ENCODE results near the gene STRN3. TPM values are rescaled to one million over a fixed set of nuclear protein-coding genes. Genes with fewer than 3 reads are reported as not detected.

Gene STRN3
- total RNA-seq, 1 experiment from 2014 or later, result 52.1 TPM

DNA sequence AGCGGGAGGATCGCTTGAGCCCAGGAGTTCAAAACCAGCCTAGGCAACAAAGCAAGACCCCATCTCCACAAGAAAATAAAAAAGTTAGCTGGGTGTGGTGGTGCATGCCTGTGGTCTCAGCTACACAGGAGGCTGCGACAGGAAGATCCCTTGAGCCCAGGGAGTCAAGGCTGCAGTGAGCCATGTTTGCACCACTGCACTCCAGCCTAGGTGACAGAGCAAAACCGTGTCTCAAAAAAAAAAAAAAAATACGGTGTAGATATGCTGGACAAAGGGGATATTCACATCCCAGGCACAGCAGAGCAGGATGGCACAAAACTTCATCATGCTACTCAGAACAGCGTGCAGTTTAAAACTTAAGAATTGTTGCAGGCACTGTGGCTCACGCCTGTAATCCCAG lies 24.8 kb upstream of the STRN3 start:
- H2BK15ac ChIP-seq (ENCODE audit: low read depth, low read length), result no peak overlapping the region
- no peaks in the 10 kb centered on the region for H3K4me1 Mint-ChIP-seq
- peak overlapping the region in 2 of 3 experiments; percentile 2 to 29; a peak in 3 of 7 replicates for H3K27ac Mint-ChIP-seq
- no peak overlapping the region for H3K27ac ChIP-seq (ENCODE audit: insufficient read length, low read depth, low read length)
- no peak overlapping the region for H3K4ac ChIP-seq (ENCODE audit: low read depth, low read length)
- no peak overlapping the region for H3K23ac ChIP-seq (ENCODE audit: insufficient read length, low read depth, low read length)
- H3K4me2 ChIP-seq (ENCODE audit: insufficient read depth, insufficient read length, low read length), result no peak overlapping the region
- no peaks in the 10 kb centered on the region for H3K4me1 ChIP-seq (ENCODE audit: insufficient read depth, low read length)
- no peak overlapping the region for H2BK20ac ChIP-seq (ENCODE audit: low read depth, low read length, poor library complexity, severe bottlenecking)
- H3K27me3 ChIP-seq (ENCODE audit: insufficient read depth, low read length), result no peaks in the 10 kb centered on the region
- H2BK5ac ChIP-seq (ENCODE audit: insufficient read length, low read length), result no peak overlapping the region
- no peak overlapping the region for H2BK12ac ChIP-seq (ENCODE audit: insufficient read length, low read depth, low read length)
- H3K9me3 Mint-ChIP-seq, result no peaks in the 10 kb centered on the region
- no peak overlapping the region for H2BK120ac ChIP-seq (ENCODE audit: low read depth, low read length, poor library complexity, severe bottlenecking)
- H3K36me3 Mint-ChIP-seq (ENCODE audit: insufficient read depth in 1 of 3, low read depth in 3 of 3), result peaks cover 0 to 4% (median 0%) of the 10 kb centered on the region in 3 experiments; a peak in 1 of 7 replicates
- H3K27me3 Mint-ChIP-seq (ENCODE audit: low read depth), result no peaks in the 10 kb centered on the region
- no peaks in the 10 kb centered on the region for H3K79me2 ChIP-seq (ENCODE audit: insufficient read depth, low read length)
- H3K4me3 Mint-ChIP-seq, result no peak overlapping the region
- TF ChIP-seq, protein P1, sequence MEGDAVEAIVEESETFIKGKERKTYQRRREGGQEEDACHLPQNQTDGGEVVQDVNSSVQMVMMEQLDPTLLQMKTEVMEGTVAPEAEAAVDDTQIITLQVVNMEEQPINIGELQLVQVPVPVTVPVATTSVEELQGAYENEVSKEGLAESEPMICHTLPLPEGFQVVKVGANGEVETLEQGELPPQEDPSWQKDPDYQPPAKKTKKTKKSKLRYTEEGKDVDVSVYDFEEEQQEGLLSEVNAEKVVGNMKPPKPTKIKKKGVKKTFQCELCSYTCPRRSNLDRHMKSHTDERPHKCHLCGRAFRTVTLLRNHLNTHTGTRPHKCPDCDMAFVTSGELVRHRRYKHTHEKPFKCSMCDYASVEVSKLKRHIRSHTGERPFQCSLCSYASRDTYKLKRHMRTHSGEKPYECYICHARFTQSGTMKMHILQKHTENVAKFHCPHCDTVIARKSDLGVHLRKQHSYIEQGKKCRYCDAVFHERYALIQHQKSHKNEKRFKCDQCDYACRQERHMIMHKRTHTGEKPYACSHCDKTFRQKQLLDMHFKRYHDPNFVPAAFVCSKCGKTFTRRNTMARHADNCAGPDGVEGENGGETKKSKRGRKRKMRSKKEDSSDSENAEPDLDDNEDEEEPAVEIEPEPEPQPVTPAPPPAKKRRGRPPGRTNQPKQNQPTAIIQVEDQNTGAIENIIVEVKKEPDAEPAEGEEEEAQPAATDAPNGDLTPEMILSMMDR (conservative IDR thresholded peaks at IDR 0.05), result no peak
- H3K9ac ChIP-seq (ENCODE audit: extremely low read depth, insufficient read length, low read length), result no peak overlapping the region
- no peak overlapping the region for H4K91ac ChIP-seq (ENCODE audit: insufficient read length, low read depth, low read length)
- no peaks in the 10 kb centered on the region for H3K9me3 ChIP-seq (ENCODE audit: control insufficient read depth, low read depth, low read length)
- no peak overlapping the region for H4K5ac ChIP-seq (ENCODE audit: insufficient read length, low read depth, low read length)
- H3K56ac ChIP-seq (ENCODE audit: insufficient read length, low read depth, low read length), result no peak overlapping the region
- H3K79me1 ChIP-seq (ENCODE audit: insufficient read depth, low read depth, low read length, poor library complexity, severe bottlenecking), result no peaks in the 10 kb centered on the region
- no peaks in the 10 kb centered on the region for H3K23me2 ChIP-seq (ENCODE audit: insufficient read length, low read depth, low read length, poor library complexity, severe bottlenecking)
- no peak overlapping the region for H4K8ac ChIP-seq (replicated peaks; ENCODE audit: insufficient read length, low read depth, low read length)
- H2AFZ ChIP-seq (ENCODE audit: low read length), result no peak overlapping the region
- no peak overlapping the region for H3K14ac ChIP-seq (ENCODE audit: insufficient read depth, low read length)
- no peak for DNase-seq
- no peak overlapping the region for H2AK5ac ChIP-seq (ENCODE audit: insufficient read length, low read length)
- H3T11ph ChIP-seq (ENCODE audit: low read length), result no peak overlapping the region
- no peak overlapping the region for H3K18ac ChIP-seq (ENCODE audit: insufficient read length, low read depth, low read length)
- no peaks in the 10 kb centered on the region for H4K20me1 ChIP-seq (ENCODE audit: control insufficient read depth, insufficient read depth, insufficient read length)
- whole genome bisulfite sequencing (ENCODE audit: extremely low coverage, insufficient read length, low lambda C conversion rate), result no CpG with 5 or more reads among the region's 7 CpGs

Data from H9 (cell line).